HG03175 (cell line): ENCODE results near the gene CUEDC2.

Source experiments
- ATAC-seq: cut with Tn5 transposase; IDR thresholded peaks from one replicate; pipeline ENCODE4 v1.9.1; 2021; ENCODE audit warnings: mild to moderate bottlenecking, moderate library complexity; ENCODE audit not compliant: unreplicated experiment

The CUEDC2 gene

GRCh38 chr10:102426803-102427287 is 5.5 kb downstream of the CUEDC2 start:
- ATAC-seq = no peak

GRCh38 chr10:102425444-102425843 is 6.9 kb downstream of the CUEDC2 start:
- ATAC-seq = no peak

GRCh38 chr10:102424916-102425315 is 7.5 kb downstream of the CUEDC2 start:
- ATAC-seq = no peak

GRCh38 chr10:102424145-102424544 is 8.2 kb downstream of the CUEDC2 start:
- ATAC-seq = no peak

GRCh38 chr10:102423372-102423968 is 8.9 kb downstream of the CUEDC2 start:
- ATAC-seq = no peak

GRCh38 chr10:102422545-102423129 is 9.7 kb downstream of the CUEDC2 start:
- ATAC-seq = peak; percentile 30

GRCh38 chr10:102421757-102422512 is 10.4 kb downstream of the CUEDC2 start:
- no peak for ATAC-seq

- ATAC-seq = no peak
Observed at GRCh38 chr10:102421507-102421756, 10.9 kb downstream of the CUEDC2 start.

GRCh38 chr10:102420714-102421506 is 11.5 kb downstream of the CUEDC2 start, which contains the start of gene FBXL15:
FBXL15 (plus strand) TSS chr10:102420836; CDS start chr10:102421130, 294 bp downstream.
- peak; percentile 72 for ATAC-seq

GRCh38 chr10:102420181-102420713 is 12.1 kb downstream of the CUEDC2 start:
- ATAC-seq = no peak

GRCh38 chr10:102419269-102420180 is 12.8 kb downstream of the CUEDC2 start:
- ATAC-seq = no peak

GRCh38 chr10:102418622-102419268 is 13.6 kb downstream of the CUEDC2 start, which contains the start of gene PSD:
PSD (minus strand) TSS chr10:102418785; CDS start chr10:102417038, 1,747 bp downstream.
- no peak for ATAC-seq

- ATAC-seq = no peak
Observed at GRCh38 chr10:102416695-102417094, 15.7 kb downstream of the CUEDC2 start.

GRCh38 chr10:102416283-102416682 is 16.1 kb downstream of the CUEDC2 start:
- ATAC-seq = no peak

GRCh38 chr10:102414749-102415148 is 17.6 kb downstream of the CUEDC2 start:
- no peak for ATAC-seq

- no peak for ATAC-seq
Observed at GRCh38 chr10:102413806-102414561, 18.4 kb downstream of the CUEDC2 start.

- no peak for ATAC-seq
Observed at GRCh38 chr10:102413053-102413705, 19.2 kb downstream of the CUEDC2 start.

- no peak for ATAC-seq
Observed at GRCh38 chr10:102412293-102412692, 20.1 kb downstream of the CUEDC2 start.
